Measurements from ENCODE around the gene HMCN2. TPM values are rescaled to one million over a fixed set of nuclear protein-coding genes. Genes with fewer than 3 reads are reported as not detected.

Gene HMCN2
- total and polyA plus RNA-seq, 4 donors: 0.24 to 1.8 (median 0.29) TPM

DNA sequence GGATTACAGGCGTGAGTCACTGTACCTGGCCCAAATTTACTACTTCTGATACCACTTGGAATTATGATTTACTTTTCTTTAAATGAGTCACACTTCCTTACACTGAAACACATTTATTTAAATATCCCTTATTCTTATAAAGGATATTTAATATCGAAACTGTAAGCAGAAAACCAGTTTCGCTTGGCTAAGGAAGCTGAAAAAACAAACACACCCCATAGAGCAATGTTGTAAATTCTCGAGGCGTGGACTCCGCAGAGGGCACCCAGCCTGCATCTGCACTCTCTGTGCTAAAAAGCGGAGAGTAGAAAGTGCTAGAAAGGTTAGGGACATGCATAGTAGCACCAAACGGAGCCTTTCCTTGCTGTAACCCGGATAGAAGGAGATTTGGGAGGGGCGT lies 86.5 kb downstream of the HMCN2 start (continued):
- TF ChIP-seq, protein P1, sequence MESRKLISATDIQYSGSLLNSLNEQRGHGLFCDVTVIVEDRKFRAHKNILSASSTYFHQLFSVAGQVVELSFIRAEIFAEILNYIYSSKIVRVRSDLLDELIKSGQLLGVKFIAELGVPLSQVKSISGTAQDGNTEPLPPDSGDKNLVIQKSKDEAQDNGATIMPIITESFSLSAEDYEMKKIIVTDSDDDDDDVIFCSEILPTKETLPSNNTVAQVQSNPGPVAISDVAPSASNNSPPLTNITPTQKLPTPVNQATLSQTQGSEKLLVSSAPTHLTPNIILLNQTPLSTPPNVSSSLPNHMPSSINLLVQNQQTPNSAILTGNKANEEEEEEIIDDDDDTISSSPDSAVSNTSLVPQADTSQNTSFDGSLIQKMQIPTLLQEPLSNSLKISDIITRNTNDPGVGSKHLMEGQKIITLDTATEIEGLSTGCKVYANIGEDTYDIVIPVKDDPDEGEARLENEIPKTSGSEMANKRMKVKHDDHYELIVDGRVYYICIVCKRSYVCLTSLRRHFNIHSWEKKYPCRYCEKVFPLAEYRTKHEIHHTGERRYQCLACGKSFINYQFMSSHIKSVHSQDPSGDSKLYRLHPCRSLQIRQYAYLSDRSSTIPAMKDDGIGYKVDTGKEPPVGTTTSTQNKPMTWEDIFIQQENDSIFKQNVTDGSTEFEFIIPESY (IDR thresholded peaks at IDR 0.05): no peak
- TF ChIP-seq NR2F2 (IDR thresholded peaks at IDR 0.05) (no peak), GABPA (IDR thresholded peaks at IDR 0.05 in 1 of 2, conservative IDR thresholded peaks at IDR 0.05 in 1 of 2) (no peak), RAD21 (IDR thresholded peaks at IDR 0.05) (no peak), YY1 (IDR thresholded peaks at IDR 0.05) (no peak), HNF4A (conservative IDR thresholded peaks at IDR 0.05) (no peak), FOXA1 (IDR thresholded peaks at IDR 0.05) (no peak)
- TF ChIP-seq, protein P2, sequence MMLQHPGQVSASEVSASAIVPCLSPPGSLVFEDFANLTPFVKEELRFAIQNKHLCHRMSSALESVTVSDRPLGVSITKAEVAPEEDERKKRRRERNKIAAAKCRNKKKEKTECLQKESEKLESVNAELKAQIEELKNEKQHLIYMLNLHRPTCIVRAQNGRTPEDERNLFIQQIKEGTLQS (IDR thresholded peaks at IDR 0.05): no peak

DNA sequence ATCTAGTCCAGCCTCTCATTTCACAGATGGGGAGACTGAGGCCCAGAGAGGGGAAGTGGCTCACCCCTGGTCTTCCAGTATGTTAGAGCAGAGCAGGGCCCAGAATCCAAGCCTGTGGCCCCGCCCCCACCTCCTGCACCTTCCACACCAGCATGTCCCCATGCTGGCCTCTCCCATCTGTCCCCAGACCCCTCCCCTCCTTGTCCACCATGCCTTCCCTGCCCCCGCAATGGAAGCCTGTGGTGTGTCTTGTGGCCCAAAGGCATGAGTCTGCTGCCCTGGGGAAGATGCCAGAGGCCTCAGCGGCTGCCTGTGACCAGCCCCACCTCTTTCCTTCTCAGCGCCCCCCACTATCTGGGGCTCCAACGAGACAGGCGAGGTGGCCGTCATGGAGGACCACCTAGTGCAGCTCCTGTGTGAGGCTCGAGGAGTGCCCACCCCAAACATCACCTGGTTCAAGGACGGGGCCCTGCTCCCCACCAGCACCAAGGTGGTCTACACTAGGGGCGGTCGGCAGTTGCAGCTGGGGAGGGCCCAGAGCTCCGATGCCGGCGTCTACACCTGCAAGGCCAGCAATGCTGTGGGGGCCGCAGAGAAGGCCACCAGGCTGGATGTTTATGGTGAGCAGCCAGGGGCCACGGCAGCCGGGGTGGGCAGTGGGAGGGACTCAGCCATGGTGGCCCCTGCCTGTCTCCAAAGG lies 87.2 kb downstream of the HMCN2 start:
- no peaks in the 10 kb centered on the region for H3K36me3 ChIP-seq (ENCODE audit: control insufficient read depth in 4 of 4, insufficient read depth in 3 of 4, low read depth in 1 of 4, low read length in 3 of 4)

More for the DNA sequence above, 87.2 kb downstream of the HMCN2 start:
- Histone ChIP-seq H3K4me1 (ENCODE audit: control insufficient read depth in 4 of 4, insufficient read depth in 4 of 4, low read length in 3 of 4) (no peaks in the 10 kb centered on the region), H3K27ac (ENCODE audit: low read depth in 1 of 2, low read length in 2 of 2) (no peak overlapping the region), H3K9ac (ENCODE audit: low read depth in 1 of 2, low read length in 2 of 2) (no peak overlapping the region), H3K9me3 (ENCODE audit: control insufficient read depth in 4 of 4, low read length in 3 of 4) (no peaks in the 10 kb centered on the region), H3K27me3 (ENCODE audit: control insufficient read depth in 4 of 4, insufficient read depth in 4 of 4, low read length in 3 of 4) (no peaks in the 10 kb centered on the region), H3K4me3 (ENCODE audit: low read depth in 1 of 3, low read length in 3 of 3) (no peak overlapping the region)
- DNase-seq (ENCODE audit: low spot score): no peak
- WGBS: 94% methylated on average over 17 of the region's 17 CpGs
- TF ChIP-seq FOXA2 (IDR thresholded peaks at IDR 0.05) (no peak), FOXA1 (IDR thresholded peaks at IDR 0.05) (no peak), NR2F2 (IDR thresholded peaks at IDR 0.05) (no peak), GABPA (IDR thresholded peaks at IDR 0.05 in 1 of 2, conservative IDR thresholded peaks at IDR 0.05 in 1 of 2) (no peak), TAF1 (conservative IDR thresholded peaks at IDR 0.05) (no peak), RAD21 (IDR thresholded peaks at IDR 0.05) (no peak), RXRA (IDR thresholded peaks at IDR 0.05) (no peak), EGR1 (IDR thresholded peaks at IDR 0.05; ENCODE audit: low read depth in 2 of 2) (no peak), YY1 (IDR thresholded peaks at IDR 0.05) (no peak)
- TF ChIP-seq, protein P3, sequence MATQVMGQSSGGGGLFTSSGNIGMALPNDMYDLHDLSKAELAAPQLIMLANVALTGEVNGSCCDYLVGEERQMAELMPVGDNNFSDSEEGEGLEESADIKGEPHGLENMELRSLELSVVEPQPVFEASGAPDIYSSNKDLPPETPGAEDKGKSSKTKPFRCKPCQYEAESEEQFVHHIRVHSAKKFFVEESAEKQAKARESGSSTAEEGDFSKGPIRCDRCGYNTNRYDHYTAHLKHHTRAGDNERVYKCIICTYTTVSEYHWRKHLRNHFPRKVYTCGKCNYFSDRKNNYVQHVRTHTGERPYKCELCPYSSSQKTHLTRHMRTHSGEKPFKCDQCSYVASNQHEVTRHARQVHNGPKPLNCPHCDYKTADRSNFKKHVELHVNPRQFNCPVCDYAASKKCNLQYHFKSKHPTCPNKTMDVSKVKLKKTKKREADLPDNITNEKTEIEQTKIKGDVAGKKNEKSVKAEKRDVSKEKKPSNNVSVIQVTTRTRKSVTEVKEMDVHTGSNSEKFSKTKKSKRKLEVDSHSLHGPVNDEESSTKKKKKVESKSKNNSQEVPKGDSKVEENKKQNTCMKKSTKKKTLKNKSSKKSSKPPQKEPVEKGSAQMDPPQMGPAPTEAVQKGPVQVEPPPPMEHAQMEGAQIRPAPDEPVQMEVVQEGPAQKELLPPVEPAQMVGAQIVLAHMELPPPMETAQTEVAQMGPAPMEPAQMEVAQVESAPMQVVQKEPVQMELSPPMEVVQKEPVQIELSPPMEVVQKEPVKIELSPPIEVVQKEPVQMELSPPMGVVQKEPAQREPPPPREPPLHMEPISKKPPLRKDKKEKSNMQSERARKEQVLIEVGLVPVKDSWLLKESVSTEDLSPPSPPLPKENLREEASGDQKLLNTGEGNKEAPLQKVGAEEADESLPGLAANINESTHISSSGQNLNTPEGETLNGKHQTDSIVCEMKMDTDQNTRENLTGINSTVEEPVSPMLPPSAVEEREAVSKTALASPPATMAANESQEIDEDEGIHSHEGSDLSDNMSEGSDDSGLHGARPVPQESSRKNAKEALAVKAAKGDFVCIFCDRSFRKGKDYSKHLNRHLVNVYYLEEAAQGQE (IDR thresholded peaks at IDR 0.05): no peak
- TF ChIP-seq, protein P4, sequence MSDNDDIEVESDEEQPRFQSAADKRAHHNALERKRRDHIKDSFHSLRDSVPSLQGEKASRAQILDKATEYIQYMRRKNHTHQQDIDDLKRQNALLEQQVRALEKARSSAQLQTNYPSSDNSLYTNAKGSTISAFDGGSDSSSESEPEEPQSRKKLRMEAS (IDR thresholded peaks at IDR 0.05): no peak
- TF ChIP-seq, protein P5, sequence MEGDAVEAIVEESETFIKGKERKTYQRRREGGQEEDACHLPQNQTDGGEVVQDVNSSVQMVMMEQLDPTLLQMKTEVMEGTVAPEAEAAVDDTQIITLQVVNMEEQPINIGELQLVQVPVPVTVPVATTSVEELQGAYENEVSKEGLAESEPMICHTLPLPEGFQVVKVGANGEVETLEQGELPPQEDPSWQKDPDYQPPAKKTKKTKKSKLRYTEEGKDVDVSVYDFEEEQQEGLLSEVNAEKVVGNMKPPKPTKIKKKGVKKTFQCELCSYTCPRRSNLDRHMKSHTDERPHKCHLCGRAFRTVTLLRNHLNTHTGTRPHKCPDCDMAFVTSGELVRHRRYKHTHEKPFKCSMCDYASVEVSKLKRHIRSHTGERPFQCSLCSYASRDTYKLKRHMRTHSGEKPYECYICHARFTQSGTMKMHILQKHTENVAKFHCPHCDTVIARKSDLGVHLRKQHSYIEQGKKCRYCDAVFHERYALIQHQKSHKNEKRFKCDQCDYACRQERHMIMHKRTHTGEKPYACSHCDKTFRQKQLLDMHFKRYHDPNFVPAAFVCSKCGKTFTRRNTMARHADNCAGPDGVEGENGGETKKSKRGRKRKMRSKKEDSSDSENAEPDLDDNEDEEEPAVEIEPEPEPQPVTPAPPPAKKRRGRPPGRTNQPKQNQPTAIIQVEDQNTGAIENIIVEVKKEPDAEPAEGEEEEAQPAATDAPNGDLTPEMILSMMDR (IDR thresholded peaks at IDR 0.05; ENCODE audit: low read depth, low read length, missing input control): no peak
- TF ChIP-seq, protein P2 (IDR thresholded peaks at IDR 0.05): no peak

Data from liver (tissue), 9 donors.